Measurements from ENCODE around the gene SLC22A25.
"Not testable (repeated sequence)": the region's sequence is repeated elsewhere in the genome, so short reads cannot be mapped to it uniquely, and the experiment has no call there.

SLC22A25 gene

DNA sequence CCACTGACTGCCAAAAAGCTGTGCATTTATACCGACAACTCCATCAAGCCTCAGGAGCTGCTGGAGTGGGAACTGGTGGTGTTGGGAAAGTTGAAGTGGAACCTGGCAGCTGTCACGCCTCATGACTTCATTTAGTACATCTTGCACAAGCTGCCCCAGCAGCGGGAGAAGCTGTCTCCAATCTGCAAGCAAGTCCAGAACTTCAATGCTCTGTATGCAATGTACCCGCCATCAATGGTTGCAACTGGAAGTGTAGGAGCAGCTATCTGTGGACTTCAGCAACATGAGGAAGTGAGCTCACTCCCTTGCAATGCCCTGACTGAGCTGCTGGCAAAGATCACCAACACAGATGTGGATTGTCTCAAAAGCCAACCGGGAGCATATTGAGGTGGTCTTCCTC lies at the start of gene SLC22A25:
TSS of gene SLC22A25 (minus strand) at position 67 of the 400 bp plus-strand sequence. CDS start 13,947 bp downstream, outside the sequence.
- DNase-seq (ENCODE audit: low read depth in 2 of 2), result no peak

GRCh38 chr11:63290285-63290684 lies 46.9 kb upstream of the SLC22A25 start:
- no peak for DNase-seq (ENCODE audit: low read depth in 2 of 2)

- DNase-seq (ENCODE audit: low read depth in 2 of 2), result no peak
Observed at GRCh38 chr11:63289658-63290057, 46.3 kb upstream of the SLC22A25 start.

GRCh38 chr11:63282579-63282978 lies 39.2 kb upstream of the SLC22A25 start:
- DNase-seq (ENCODE audit: low read depth in 2 of 2), result no peak

- no peak for DNase-seq (ENCODE audit: low read depth in 2 of 2)
Observed at GRCh38 chr11:63280920-63281319, 37.5 kb upstream of the SLC22A25 start.

DNA sequence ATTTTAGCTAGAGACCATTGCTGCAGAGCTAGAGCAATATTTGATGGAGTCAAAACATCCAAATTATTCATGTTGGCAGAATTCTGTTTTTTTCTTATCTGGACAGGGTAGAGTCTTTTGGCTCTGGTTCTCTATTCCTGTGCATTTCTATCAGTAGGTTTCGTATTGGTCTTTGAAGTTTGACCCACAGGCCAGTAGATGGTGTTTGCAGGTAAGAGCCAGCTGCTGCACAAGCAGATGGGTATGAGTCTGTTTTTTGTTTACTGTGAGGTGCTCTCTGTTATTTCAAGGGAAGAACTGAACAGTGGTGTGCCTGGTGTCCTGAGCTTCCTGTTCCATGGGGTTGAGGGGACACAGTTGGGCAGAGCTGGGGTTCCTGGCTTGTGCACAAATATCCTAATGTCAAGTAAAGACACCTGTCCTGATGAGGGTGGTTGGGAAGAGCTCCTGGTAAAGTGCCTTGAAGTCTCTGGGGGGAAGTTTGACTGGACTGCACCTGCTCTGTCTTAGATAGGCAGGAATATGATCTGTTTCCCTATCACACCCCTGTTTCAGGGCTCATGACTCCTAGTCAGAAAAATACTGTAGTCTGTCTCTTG lies 34.0 kb upstream of the SLC22A25 start:
- no peak for DNase-seq (ENCODE audit: low read depth in 2 of 2)

DNA sequence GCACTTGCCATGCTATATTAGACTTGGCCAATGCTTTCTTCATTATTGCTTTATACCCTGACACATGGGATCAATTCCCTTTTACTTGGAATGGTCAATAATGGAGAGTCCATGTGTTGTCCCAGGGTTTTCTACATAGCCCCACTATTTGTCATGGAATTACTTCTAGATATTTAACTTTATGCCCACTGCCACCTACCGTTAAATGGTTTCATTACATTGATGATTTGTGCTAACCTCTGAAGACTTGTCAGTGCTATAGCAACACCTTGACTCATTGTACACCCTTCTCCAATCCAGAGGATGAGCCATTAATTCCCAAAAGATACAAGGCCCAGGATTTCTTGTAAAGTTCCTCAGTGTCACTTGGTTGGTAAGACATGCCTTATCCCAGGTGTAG lies 31.4 kb upstream of the SLC22A25 start:
- no peak for DNase-seq (ENCODE audit: low read depth in 2 of 2)

GRCh38 chr11:63273685-63274084 lies 30.3 kb upstream of the SLC22A25 start:
- no peak for DNase-seq (ENCODE audit: low read depth in 2 of 2)

DNA sequence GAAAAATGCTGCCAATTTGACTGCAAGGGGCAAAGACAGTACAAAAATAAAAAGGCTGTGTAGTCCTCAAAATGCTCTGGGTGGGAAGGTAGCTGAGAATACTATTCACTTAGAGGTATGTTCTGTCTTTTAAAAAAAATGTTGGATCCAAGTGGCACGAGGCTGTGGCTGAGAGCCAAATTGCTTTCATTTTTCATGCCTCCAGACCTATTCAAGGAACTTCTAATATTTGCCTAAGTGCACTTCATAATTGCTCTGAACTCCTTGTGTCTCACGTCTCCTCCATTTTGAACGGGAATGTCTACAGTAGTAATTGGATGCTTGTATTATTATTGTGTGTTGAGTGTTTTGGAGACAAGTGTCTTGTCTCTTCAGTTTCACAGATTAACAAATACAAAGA lies 19.1 kb upstream of the SLC22A25 start:
- no peak for DNase-seq (ENCODE audit: low read depth in 2 of 2)

GRCh38 chr11:63251312-63251711 lies 7.9 kb upstream of the SLC22A25 start:
- no peak for DNase-seq (ENCODE audit: low read depth in 2 of 2)

DNA sequence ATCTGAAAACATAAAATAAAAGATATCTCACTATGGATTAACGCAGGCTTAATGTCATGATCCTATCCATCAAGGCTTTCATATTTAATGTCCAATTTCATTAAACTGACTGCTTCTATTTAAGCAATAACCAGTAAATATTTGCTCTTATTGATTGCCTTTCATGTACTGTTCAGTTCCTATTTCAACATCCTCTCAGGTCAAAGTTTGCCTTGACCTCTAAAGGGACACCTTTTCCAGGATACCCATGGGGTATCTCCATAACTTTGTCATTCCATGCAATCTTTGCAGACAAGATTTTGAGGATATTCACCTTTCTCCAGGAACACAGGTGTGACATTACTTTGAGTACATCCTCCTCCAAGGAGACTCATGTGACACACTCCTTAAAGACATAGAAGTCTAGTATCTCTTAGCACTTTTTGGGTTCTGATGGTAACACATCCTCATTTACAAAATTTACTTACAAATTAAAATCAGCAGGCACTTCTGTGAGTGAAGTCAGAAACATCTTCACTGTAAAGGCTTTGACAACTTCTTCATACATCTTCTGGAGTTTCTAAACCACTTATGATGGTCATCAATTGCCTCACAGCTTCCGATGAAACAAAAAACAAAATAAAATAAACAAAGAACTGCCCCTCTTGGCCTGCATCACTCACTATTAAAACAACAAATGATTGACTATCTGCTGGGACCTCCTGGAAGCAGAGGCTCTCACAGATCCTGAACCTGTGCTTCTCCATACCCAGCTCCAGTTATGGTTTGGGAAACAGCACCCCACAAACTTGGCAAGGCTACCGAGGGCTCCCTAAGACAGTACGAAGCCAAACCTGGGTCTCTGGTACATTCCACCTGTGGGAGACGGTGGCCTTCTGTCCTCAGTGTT lies 7.0 kb upstream of the SLC22A25 start:
- no peak for DNase-seq (ENCODE audit: low read depth in 2 of 2)

DNA sequence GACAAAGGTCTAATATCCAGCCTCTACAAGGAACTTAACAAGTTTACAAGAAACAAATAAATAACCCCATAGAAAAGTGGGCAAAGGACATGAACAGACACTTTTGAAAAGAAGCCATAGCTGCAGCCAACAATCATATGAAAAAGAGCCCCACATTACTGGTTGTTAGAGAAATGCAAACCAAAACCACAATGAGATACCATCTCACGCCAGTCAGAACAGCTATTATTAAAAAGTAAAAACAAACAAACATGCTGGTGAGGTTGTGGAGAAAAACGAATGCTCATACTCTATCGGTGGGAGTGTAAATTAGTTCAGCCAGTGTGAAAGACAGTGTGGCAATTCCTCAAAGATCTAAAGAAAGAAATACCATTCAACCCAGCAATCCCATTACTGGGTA lies 5.6 kb upstream of the SLC22A25 start:
- no peak for DNase-seq (ENCODE audit: low read depth in 2 of 2)

DNA sequence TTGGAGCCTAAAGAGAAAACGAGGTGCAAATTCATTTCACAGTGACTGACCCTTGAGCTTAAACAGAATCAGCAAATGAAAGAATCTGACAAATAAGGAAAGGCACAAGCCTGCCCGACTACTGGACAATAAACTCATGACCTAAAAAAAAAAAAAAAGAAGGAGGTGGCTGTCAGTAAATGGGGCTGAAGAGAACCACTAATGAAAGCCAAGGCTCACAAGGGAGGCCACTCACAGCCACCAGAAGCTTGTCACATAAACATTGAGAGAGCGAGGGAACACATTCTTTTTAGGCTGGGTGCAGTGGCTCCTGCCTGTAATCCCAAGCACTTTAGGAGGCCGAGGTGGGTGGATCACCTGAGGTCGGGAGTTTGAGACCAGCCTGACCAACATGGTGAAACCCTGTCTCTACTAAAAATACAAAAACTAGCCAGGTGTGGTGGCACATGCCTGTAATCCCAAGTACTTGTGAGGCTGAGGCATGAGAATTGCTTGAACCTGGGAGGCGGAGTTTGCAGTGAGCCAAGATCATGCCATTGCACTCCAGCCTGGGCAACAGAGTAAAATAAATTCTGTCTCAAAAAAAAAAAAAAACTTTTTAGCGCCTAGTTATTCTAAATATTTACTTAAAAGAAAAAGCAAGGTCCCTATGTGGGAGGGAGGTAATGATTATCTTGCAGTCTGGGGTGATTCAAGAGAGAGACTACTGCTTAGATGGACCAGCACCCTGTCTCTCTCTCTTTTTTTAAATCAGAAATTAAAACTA lies 4.0 kb upstream of the SLC22A25 start:
- DNase-seq (ENCODE audit: low read depth in 2 of 2), result not testable (repeated sequence)

- no peak for DNase-seq (ENCODE audit: low read depth in 2 of 2)
Observed at GRCh38 chr11:63246045-63246444, 2.6 kb upstream of the SLC22A25 start.

DNA sequence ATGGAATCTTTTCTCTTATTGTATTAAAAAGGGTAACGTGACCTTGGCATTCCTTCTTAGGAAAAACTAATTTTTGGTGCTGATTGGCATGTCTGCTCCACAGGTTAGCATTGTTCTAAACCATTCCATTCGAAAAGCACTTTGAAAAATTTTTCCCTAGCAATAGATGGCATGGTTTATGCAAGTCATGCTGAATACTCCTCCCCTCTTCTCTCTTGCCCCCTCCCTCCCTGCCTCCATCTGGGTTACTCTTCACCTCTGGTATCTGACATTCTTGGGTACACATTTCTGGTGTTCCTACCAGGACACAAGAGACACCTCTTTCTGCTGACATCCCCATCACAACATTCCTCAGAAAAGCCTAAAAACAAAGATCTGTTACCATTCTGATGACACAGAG lies 1.5 kb upstream of the SLC22A25 start:
- DNase-seq (ENCODE audit: low read depth in 2 of 2), result no peak

DNA sequence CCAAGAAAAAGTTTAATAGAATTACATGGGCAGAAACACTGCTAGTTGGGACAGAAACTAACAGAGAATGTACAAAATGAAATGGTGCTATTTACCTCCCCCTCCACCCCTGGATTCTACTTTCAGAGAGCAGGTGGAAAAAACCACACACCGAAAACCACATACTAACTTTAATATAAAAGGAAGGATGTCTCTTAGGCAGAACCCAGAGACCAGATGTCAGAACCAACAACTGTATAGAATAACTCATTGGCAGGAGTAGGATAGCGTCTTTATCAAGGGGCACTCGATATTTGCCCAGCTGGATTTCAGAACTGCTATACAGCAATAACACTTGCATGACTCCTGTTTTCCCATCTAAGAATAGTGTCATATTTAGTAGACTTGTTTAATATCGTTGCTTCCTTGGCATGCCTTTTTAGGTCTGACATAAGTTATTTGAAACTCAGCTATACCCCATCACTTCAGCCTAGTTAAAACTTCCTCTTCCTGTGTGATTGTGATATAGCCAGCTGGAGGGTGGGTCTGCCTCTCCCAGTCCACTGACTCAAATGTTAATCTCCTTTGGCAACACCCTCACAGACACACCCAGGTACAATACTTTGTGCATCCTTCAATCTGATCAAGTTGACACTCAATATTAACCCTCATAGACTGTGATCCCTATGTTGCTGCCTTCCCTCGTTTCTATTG lies 1.2 kb downstream of the SLC22A25 start:
- DNase-seq (ENCODE audit: low read depth in 2 of 2), result no peak

DNA sequence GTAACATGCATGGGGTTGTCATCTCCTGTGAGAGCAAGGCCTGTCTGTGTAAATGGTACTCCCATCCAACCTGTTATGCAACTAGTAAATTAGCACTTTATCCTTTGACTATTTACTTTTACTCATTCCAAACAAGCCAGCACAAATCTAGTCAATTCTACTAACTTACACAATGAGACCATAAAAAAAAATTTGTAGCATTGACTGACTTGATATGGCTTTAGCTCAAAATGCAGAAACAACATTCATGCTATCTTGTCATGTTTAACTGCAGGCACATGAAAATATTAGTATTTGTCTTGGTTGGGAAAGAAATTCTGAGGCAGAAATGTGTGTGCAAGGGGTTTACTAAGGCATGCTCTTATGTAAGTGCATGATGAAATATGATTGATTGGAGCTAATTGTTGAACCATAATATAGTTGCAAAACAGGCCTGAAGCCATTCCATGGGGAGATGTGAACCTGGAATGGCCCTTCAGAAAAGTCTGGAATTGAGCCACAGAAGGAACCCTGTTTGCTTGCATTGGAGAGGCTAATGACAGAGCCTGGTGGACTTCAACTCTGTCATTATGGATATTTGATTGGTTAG lies 2.5 kb downstream of the SLC22A25 start:
- DNase-seq (ENCODE audit: low read depth in 2 of 2), result no peak

- DNase-seq (ENCODE audit: low read depth in 2 of 2), result no peak
Observed at GRCh38 chr11:63240098-63240497, 3.3 kb downstream of the SLC22A25 start.

DNA sequence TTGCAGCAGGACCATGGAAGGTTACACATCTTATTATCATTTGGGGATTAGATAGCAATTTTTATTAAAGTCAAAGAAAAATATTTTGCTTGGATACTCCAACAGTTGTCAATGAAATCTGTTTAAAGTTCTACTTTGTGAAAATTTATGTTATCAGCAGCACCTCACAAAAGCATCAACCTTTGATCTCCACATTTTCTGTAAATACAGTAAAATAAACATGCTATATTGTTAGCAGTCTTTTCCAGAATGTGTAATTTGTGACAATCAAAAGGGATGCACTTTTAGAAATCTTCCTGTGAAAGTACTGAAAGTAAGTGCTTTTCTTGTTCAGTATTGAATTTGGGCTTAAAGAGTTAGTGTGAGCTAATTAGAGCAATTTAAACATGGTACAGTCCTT lies 4.1 kb downstream of the SLC22A25 start:
- no peak for DNase-seq (ENCODE audit: low read depth in 2 of 2)

GRCh38 chr11:63237413-63237812 lies 6.0 kb downstream of the SLC22A25 start:
- no peak for DNase-seq (ENCODE audit: low read depth in 2 of 2)
